HepG2 (cell line): Measurements from ENCODE around the gene NFX1.
"Not testable (repeated sequence)": the region's sequence is repeated elsewhere in the genome, so short reads cannot be mapped to it uniquely, and the experiment has no call there.

ENCODE experiments used
- ATF1 ChIP-seq: IDR thresholded peaks from 2 replicates; pipeline ENCODE4 v1.6.1; 2016; ENCODE audit warnings: mild to moderate bottlenecking, control low read depth
- CTCF ChIP-seq: sonication (generic); formaldehyde crosslinking; IDR thresholded peaks from 2 replicates; pipeline ENCODE4 v1.5.0; 2020; ENCODE audit warnings: mild to moderate bottlenecking, missing genetic modification reagents, moderate library complexity
- EZH2 ChIP-seq: conservative IDR thresholded peaks from 2 replicates; pipeline ENCODE4 v1.6.1; 2012; ENCODE audit warnings: mild to moderate bottlenecking, low read depth, low read length, moderate library complexity
- JUND ChIP-seq: sonication (generic); formaldehyde crosslinking; IDR thresholded peaks from 2 replicates; pipeline ENCODE4 v1.8.0; 2022; ENCODE audit warnings: mild to moderate bottlenecking, missing genetic modification reagents
- MXI1 ChIP-seq: IDR thresholded peaks from 3 replicates; pipeline ENCODE4 v1.6.1; 2012; ENCODE audit warnings: low read depth, low read length, inconsistent platforms, borderline replicate concordance
- MYC ChIP-seq: sonication (generic); formaldehyde crosslinking; IDR thresholded peaks from 2 replicates; pipeline ENCODE4 v1.9.0; 2021; ENCODE audit warnings: missing genetic modification reagents, borderline replicate concordance
- NFE2 ChIP-seq: sonication (generic); formaldehyde crosslinking; IDR thresholded peaks from 2 replicates; pipeline ENCODE4 v1.4.0; 2020; ENCODE audit warnings: missing genetic modification reagents
- POLR2A ChIP-seq, 2 experiments: IDR thresholded peaks; 2 replicates each; pipeline ENCODE4 v1.6.1; 2011; ENCODE audit warnings: low read depth in 2 of 2, low read length in 2 of 2, mild to moderate bottlenecking in 1 of 2, moderate library complexity in 1 of 2; ENCODE audit not compliant: insufficient read depth in 1 of 2
- ZNF101 ChIP-seq: sonication (generic); formaldehyde crosslinking; IDR thresholded peaks from 2 replicates; pipeline ENCODE4 v1.4.0; 2020; ENCODE audit warnings: mild to moderate bottlenecking, low read depth, missing genetic modification reagents, borderline replicate concordance
- ZNF547 ChIP-seq: sonication (generic); formaldehyde crosslinking; IDR thresholded peaks from 2 replicates; pipeline ENCODE4 v1.5.1; 2020; ENCODE audit warnings: mild to moderate bottlenecking, missing genetic modification reagents
- ZSCAN20 ChIP-seq: sonication (generic); formaldehyde crosslinking; IDR thresholded peaks from 2 replicates; pipeline ENCODE4 v1.4.0; 2020; ENCODE audit warnings: missing genetic modification reagents, mild to moderate bottlenecking, borderline replicate concordance

- TF ChIP-seq NFE2 (CRISPR knock-in tag); EZH2; ZNF547; ATF1 (CRISPR knock-in tag); CTCF (CRISPR knock-in tag); ZSCAN20; MYC (CRISPR knock-in tag); ZNF101 (CRISPR knock-in tag); POLR2A (IDR thresholded peaks at IDR 0.05; ENCODE audit: insufficient read depth in 1 of 2, low read depth in 2 of 2, low read length in 2 of 2); JUND (CRISPR knock-in tag); MXI1: not testable (repeated sequence)
Observed at GRCh38 chr9:33402371-33402770, 112.1 kb downstream of the NFX1 start, which contains the start of gene AQP7.
